ENCODE results near the gene ADRA2C.

ADRA2C gene

GRCh38 chr4:3765271-3766035 is 732 bp upstream of the ADRA2C start:
- Mint-ChIP-seq H3K36me3 (no peaks in the 10 kb centered on the region), H3K27ac (no peak overlapping the region), H3K27me3 (peaks cover 63% of the 10 kb centered on the region), H3K4me1 (no peaks in the 10 kb centered on the region), H3K4me3 (no peak overlapping the region), H3K9me3 (no peaks in the 10 kb centered on the region)
- ATAC-seq = no peak

- Mint-ChIP-seq H3K36me3 (no peaks in the 10 kb centered on the region), H3K4me1 (no peaks in the 10 kb centered on the region), H3K27me3 (peaks cover 71% of the 10 kb centered on the region), H3K9me3 (no peaks in the 10 kb centered on the region), H3K4me3 (no peak overlapping the region), H3K27ac (no peak overlapping the region)
- ATAC-seq = no peak
Observed at GRCh38 chr4:3766785-3767569, 792 bp downstream of the ADRA2C start.

- Mint-ChIP-seq H3K4me3 (peak overlapping the region; percentile 53), H3K36me3 (no peaks in the 10 kb centered on the region), H3K9me3 (no peaks in the 10 kb centered on the region), H3K27me3 (peaks cover 77% of the 10 kb centered on the region), H3K27ac (no peak overlapping the region), H3K4me1 (no peaks in the 10 kb centered on the region)
- ATAC-seq = no peak
Observed at GRCh38 chr4:3767570-3768288, 1.5 kb downstream of the ADRA2C start.

GRCh38 chr4:3768842-3769641 is 2.9 kb downstream of the ADRA2C start:
- Mint-ChIP-seq H3K4me3 (no peak overlapping the region), H3K9me3 (no peaks in the 10 kb centered on the region), H3K27me3 (peaks cover 79% of the 10 kb centered on the region), H3K27ac (no peak overlapping the region), H3K4me1 (no peaks in the 10 kb centered on the region), H3K36me3 (no peaks in the 10 kb centered on the region)
- ATAC-seq = no peak

GRCh38 chr4:3769642-3770184 is 3.5 kb downstream of the ADRA2C start:
- H3K27ac Mint-ChIP-seq = no peak overlapping the region
- H3K27me3 Mint-ChIP-seq = peaks cover 72% of the 10 kb centered on the region
- H3K4me1 Mint-ChIP-seq = no peaks in the 10 kb centered on the region
- no peak overlapping the region for H3K4me3 Mint-ChIP-seq
- no peaks in the 10 kb centered on the region for H3K9me3 Mint-ChIP-seq
- H3K36me3 Mint-ChIP-seq = no peaks in the 10 kb centered on the region
- no peak for ATAC-seq

- no peaks in the 10 kb centered on the region for H3K9me3 Mint-ChIP-seq
- ATAC-seq = no peak
- no peaks in the 10 kb centered on the region for H3K36me3 Mint-ChIP-seq
- H3K27ac Mint-ChIP-seq = no peak overlapping the region
- H3K4me1 Mint-ChIP-seq = no peaks in the 10 kb centered on the region
- peaks cover 70% of the 10 kb centered on the region for H3K27me3 Mint-ChIP-seq
- no peak overlapping the region for H3K4me3 Mint-ChIP-seq
Observed at GRCh38 chr4:3770323-3771163, 4.4 kb downstream of the ADRA2C start.

GRCh38 chr4:3771164-3771809 is 5.1 kb downstream of the ADRA2C start:
- H3K27ac Mint-ChIP-seq = no peak overlapping the region
- H3K9me3 Mint-ChIP-seq = no peaks in the 10 kb centered on the region
- no peaks in the 10 kb centered on the region for H3K4me1 Mint-ChIP-seq
- peaks cover 70% of the 10 kb centered on the region for H3K27me3 Mint-ChIP-seq
- H3K36me3 Mint-ChIP-seq = no peaks in the 10 kb centered on the region
- ATAC-seq = no peak
- H3K4me3 Mint-ChIP-seq = no peak overlapping the region

- Mint-ChIP-seq H3K4me3 (no peak overlapping the region), H3K4me1 (no peaks in the 10 kb centered on the region), H3K9me3 (no peaks in the 10 kb centered on the region), H3K27me3 (peaks cover 68% of the 10 kb centered on the region), H3K36me3 (no peaks in the 10 kb centered on the region), H3K27ac (no peak overlapping the region)
- ATAC-seq = no peak
Observed at GRCh38 chr4:3771939-3772495, 5.8 kb downstream of the ADRA2C start.

- ATAC-seq = no peak
Observed at GRCh38 chr4:3772632-3773031, 6.4 kb downstream of the ADRA2C start.

GRCh38 chr4:3773552-3774001 is 7.4 kb downstream of the ADRA2C start:
- Mint-ChIP-seq H3K9me3 (peaks cover 2% of the 10 kb centered on the region), H3K4me3 (no peak overlapping the region), H3K4me1 (no peaks in the 10 kb centered on the region), H3K36me3 (no peaks in the 10 kb centered on the region), H3K27ac (no peak overlapping the region), H3K27me3 (peaks cover 68% of the 10 kb centered on the region)
- no peak for ATAC-seq

More at GRCh38 chr4:3772632-3773031, 6.4 kb downstream of the ADRA2C start:
- H3K4me3 Mint-ChIP-seq = no peak overlapping the region
- H3K27me3 Mint-ChIP-seq = peaks cover 68% of the 10 kb centered on the region
- no peaks in the 10 kb centered on the region for H3K4me1 Mint-ChIP-seq
- no peaks in the 10 kb centered on the region for H3K9me3 Mint-ChIP-seq
- no peaks in the 10 kb centered on the region for H3K36me3 Mint-ChIP-seq
- no peak overlapping the region for H3K27ac Mint-ChIP-seq

- H3K27me3 Mint-ChIP-seq = peaks cover 64% of the 10 kb centered on the region
- no peak overlapping the region for H3K4me3 Mint-ChIP-seq
- no peak for ATAC-seq
- no peaks in the 10 kb centered on the region for H3K36me3 Mint-ChIP-seq
- no peaks in the 10 kb centered on the region for H3K4me1 Mint-ChIP-seq
- H3K27ac Mint-ChIP-seq = no peak overlapping the region
- peaks cover 3% of the 10 kb centered on the region for H3K9me3 Mint-ChIP-seq
Observed at GRCh38 chr4:3774253-3774883, 8.2 kb downstream of the ADRA2C start.

- no peak for ATAC-seq
- no peak overlapping the region for H3K4me3 Mint-ChIP-seq
- peaks cover 3% of the 10 kb centered on the region for H3K9me3 Mint-ChIP-seq
- peaks cover 60% of the 10 kb centered on the region for H3K27me3 Mint-ChIP-seq
- H3K4me1 Mint-ChIP-seq = no peaks in the 10 kb centered on the region
- H3K36me3 Mint-ChIP-seq = no peaks in the 10 kb centered on the region
- H3K27ac Mint-ChIP-seq = no peak overlapping the region
Observed at GRCh38 chr4:3775005-3775404, 8.8 kb downstream of the ADRA2C start.

- Mint-ChIP-seq H3K27ac (no peak overlapping the region), H3K36me3 (no peaks in the 10 kb centered on the region), H3K9me3 (peaks cover 3% of the 10 kb centered on the region), H3K4me1 (no peaks in the 10 kb centered on the region), H3K27me3 (peaks cover 54% of the 10 kb centered on the region), H3K4me3 (no peak overlapping the region)
- no peak for ATAC-seq
Observed at GRCh38 chr4:3775576-3775975, 9.4 kb downstream of the ADRA2C start.

Data from stimulated activated memory B cell treated with anti-CD40 and anti-IgM and Interleukin-4, amounts not matched to agents 10 μg/mL and 1 μg/mL and 100 μg/mL, for 72 hours (primary cell).